ENCODE results near the gene SLC26A1.

SLC26A1 gene

GRCh38 chr4:997375-998071 is 4.3 kb upstream of the SLC26A1 start:
- Histone ChIP-seq H3K4me3 (ENCODE audit: low read depth in 1 of 2, low read length in 2 of 2) (no peak overlapping the region), H3K27ac (ENCODE audit: low read depth, low read length) (no peak overlapping the region), H3K36me3 (ENCODE audit: control insufficient read depth in 1 of 2, insufficient read depth in 2 of 2, low read length in 2 of 2) (no peaks in the 10 kb centered on the region), H3K27me3 (ENCODE audit: control insufficient read depth in 1 of 2, insufficient read depth in 2 of 2, low read length in 2 of 2) (peaks cover 39 to 53% of the 10 kb centered on the region in 2 donors), H3K4me1 (ENCODE audit: control insufficient read depth in 1 of 2, insufficient read depth in 2 of 2, low read length in 2 of 2) (peaks cover 11 to 28% of the 10 kb centered on the region in 2 donors), H3K9me3 (ENCODE audit: control insufficient read depth in 1 of 2, low read length in 2 of 2) (no peaks in the 10 kb centered on the region), H3K9ac (ENCODE audit: low read depth in 1 of 2, low read length in 2 of 2) (no peak overlapping the region)

DNA sequence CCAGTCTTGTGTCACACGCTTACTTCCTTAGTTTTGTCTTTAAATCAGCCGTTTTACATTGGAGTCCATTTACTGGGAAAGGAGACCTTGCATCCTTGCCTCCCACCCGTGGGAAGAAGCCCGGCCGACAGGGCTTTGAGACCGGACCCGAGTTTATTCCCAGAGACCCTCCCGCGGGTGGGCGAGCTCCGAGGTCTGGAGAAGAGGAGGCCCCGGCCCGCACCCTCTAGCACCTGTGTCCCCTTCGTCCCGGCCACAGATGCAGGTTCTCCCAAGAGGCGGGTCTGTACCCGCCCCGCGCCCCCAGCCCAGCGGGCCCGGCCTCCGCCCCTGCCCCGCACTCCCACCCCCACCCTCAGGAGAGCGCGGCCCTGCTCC is 3.8 kb upstream of the SLC26A1 start:
- Histone ChIP-seq H3K27ac (ENCODE audit: low read depth, low read length) (no peak overlapping the region), H3K9ac (ENCODE audit: low read depth in 1 of 2, low read length in 2 of 2) (no peak overlapping the region), H3K9me3 (ENCODE audit: control insufficient read depth in 1 of 2, low read length in 2 of 2) (no peaks in the 10 kb centered on the region), H3K36me3 (ENCODE audit: control insufficient read depth in 1 of 2, insufficient read depth in 2 of 2, low read length in 2 of 2) (peaks cover 0 to under 1% of the 10 kb centered on the region in 2 donors), H3K4me1 (ENCODE audit: control insufficient read depth in 1 of 2, insufficient read depth in 2 of 2, low read length in 2 of 2) (peaks cover 17 to 28% of the 10 kb centered on the region in 2 donors), H3K27me3 (ENCODE audit: control insufficient read depth in 1 of 2, insufficient read depth in 2 of 2, low read length in 2 of 2) (peaks cover 38 to 48% of the 10 kb centered on the region in 2 donors), H3K4me3 (ENCODE audit: low read depth in 1 of 2, low read length in 2 of 2) (no peak overlapping the region)

- H3K36me3 ChIP-seq (ENCODE audit: control insufficient read depth in 1 of 2, insufficient read depth in 2 of 2, low read length in 2 of 2): peaks cover 0 to 6% of the 10 kb centered on the region in 2 donors
- H3K27me3 ChIP-seq (ENCODE audit: control insufficient read depth in 1 of 2, insufficient read depth in 2 of 2, low read length in 2 of 2): peaks cover 32 to 41% of the 10 kb centered on the region in 2 donors
- no peak overlapping the region for H3K9ac ChIP-seq (ENCODE audit: low read depth in 1 of 2, low read length in 2 of 2)
- no peak overlapping the region for H3K27ac ChIP-seq (ENCODE audit: low read depth, low read length)
- no peak overlapping the region for H3K4me3 ChIP-seq (ENCODE audit: low read depth in 1 of 2, low read length in 2 of 2)
- peaks cover 19 to 29% of the 10 kb centered on the region in 2 donors for H3K4me1 ChIP-seq (ENCODE audit: control insufficient read depth in 1 of 2, insufficient read depth in 2 of 2, low read length in 2 of 2)
- no peaks in the 10 kb centered on the region for H3K9me3 ChIP-seq (ENCODE audit: control insufficient read depth in 1 of 2, low read length in 2 of 2)
Measured at GRCh38 chr4:996030-996996, 3.1 kb upstream of the SLC26A1 start.

DNA sequence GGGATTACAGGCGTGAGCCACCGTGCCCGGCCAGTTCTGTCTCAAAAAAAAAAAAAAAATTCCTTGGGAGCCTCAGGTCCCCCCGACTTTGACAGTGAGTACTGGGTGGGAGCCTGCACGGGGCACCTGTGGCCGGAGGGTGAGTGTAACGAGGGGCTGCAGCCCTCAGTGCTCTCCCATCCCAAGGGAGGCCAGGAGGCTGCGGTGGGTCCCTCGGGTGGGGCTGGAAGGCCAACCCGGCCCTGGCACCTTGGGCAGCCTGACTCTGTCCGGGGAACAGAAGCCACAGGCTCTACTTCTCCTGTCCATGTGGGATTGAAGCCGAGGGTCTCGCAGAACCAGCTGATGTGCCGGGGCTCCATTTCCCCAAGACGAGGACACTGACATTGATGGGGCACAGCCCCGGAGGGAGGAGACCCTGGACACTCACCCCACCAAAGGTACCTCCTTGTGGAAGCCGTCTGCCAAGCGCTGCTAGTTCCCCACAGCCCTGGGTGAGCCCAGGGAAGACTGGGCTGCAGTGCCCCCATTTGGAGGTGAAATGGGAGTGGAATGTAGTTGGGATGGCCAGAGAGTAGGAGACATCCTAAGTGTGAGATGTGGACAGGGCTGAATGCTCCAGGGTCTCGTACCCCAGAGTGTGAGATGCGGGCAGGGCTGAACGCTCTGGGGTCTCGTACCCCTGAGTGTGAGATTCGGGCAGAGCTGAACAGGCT is 2.3 kb upstream of the SLC26A1 start:
- H3K9me3 ChIP-seq (ENCODE audit: control insufficient read depth in 1 of 2, low read length in 2 of 2): no peaks in the 10 kb centered on the region
- no peak overlapping the region for H3K27ac ChIP-seq (ENCODE audit: low read depth, low read length)
- H3K4me3 ChIP-seq (ENCODE audit: low read depth in 1 of 2, low read length in 2 of 2): no peak overlapping the region

GRCh38 chr4:992297-993110 is 700 bp downstream of the SLC26A1 start:
- Histone ChIP-seq H3K4me1 (ENCODE audit: control insufficient read depth in 1 of 2, insufficient read depth in 2 of 2, low read length in 2 of 2) (peaks cover 22 to 28% of the 10 kb centered on the region in 2 donors), H3K4me3 (ENCODE audit: low read depth in 1 of 2, low read length in 2 of 2) (peak overlapping the region; percentile 50 to 59), H3K27me3 (ENCODE audit: control insufficient read depth in 1 of 2, insufficient read depth in 2 of 2, low read length in 2 of 2) (peaks cover 1 to 10% of the 10 kb centered on the region in 2 donors), H3K27ac (ENCODE audit: low read depth, low read length) (peak overlapping the region; percentile 95), H3K36me3 (ENCODE audit: control insufficient read depth in 1 of 2, insufficient read depth in 2 of 2, low read length in 2 of 2) (peaks cover 5 to 22% of the 10 kb centered on the region in 2 donors), H3K9me3 (ENCODE audit: control insufficient read depth in 1 of 2, low read length in 2 of 2) (no peaks in the 10 kb centered on the region), H3K9ac (ENCODE audit: low read depth in 1 of 2, low read length in 2 of 2) (peak overlapping the region; percentile 59 to 75)

More for the DNA sequence above, 2.3 kb upstream of the SLC26A1 start:
- peaks cover 19 to 29% of the 10 kb centered on the region in 2 donors for H3K4me1 ChIP-seq (ENCODE audit: control insufficient read depth in 1 of 2, insufficient read depth in 2 of 2, low read length in 2 of 2)
- H3K9ac ChIP-seq (ENCODE audit: low read depth in 1 of 2, low read length in 2 of 2): no peak overlapping the region
- peaks cover 4 to 12% of the 10 kb centered on the region in 2 donors for H3K36me3 ChIP-seq (ENCODE audit: control insufficient read depth in 1 of 2, insufficient read depth in 2 of 2, low read length in 2 of 2)
- H3K27me3 ChIP-seq (ENCODE audit: control insufficient read depth in 1 of 2, insufficient read depth in 2 of 2, low read length in 2 of 2): peaks cover 24 to 34% of the 10 kb centered on the region in 2 donors

- Histone ChIP-seq H3K4me1 (ENCODE audit: control insufficient read depth in 1 of 2, insufficient read depth in 2 of 2, low read length in 2 of 2) (peaks cover 23 to 30% of the 10 kb centered on the region in 2 donors), H3K27me3 (ENCODE audit: control insufficient read depth in 1 of 2, insufficient read depth in 2 of 2, low read length in 2 of 2) (peaks cover 0 to 7% of the 10 kb centered on the region in 2 donors), H3K36me3 (ENCODE audit: control insufficient read depth in 1 of 2, insufficient read depth in 2 of 2, low read length in 2 of 2) (peaks cover 5 to 22% of the 10 kb centered on the region in 2 donors), H3K9me3 (ENCODE audit: control insufficient read depth in 1 of 2, low read length in 2 of 2) (no peaks in the 10 kb centered on the region), H3K27ac (ENCODE audit: low read depth, low read length) (peak overlapping the region; percentile 93), H3K9ac (ENCODE audit: low read depth in 1 of 2, low read length in 2 of 2) (peak overlapping the region; percentile 57 to 75), H3K4me3 (ENCODE audit: low read depth in 1 of 2, low read length in 2 of 2) (peak overlapping the region; percentile 42 to 50)
Measured at GRCh38 chr4:991451-992296, 1.5 kb downstream of the SLC26A1 start.

DNA sequence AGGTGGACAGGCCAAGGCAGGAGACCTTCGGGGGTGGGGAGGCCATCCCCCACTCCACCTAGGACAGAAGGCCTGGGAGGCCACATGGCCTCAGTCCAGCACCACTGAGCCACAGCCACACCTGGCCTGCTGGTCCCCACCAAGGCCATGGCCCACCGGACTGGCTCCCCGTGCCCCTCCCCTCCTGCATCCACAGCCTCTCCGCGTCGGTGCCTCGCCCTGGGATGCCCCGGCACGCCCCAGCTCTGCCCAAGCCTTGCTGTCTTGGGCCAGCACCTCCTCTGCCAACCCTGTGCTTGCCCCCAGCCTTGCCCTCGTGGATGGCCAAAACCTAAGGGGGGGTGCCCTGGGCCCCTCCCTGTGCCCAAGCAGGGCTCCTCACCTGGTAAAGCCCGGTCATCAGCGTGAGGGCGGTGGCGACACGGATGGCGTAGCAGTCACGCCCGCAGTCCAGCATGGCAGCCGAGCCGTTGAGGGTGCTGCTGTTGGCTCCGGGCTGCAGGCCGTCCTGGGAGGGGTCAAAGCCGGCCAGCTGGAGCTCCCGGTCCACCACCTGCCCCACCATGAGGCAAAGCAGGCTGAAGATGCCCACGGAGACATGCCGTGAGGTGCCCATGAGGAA is 2.3 kb downstream of the SLC26A1 start:
- H3K9ac ChIP-seq (ENCODE audit: low read depth in 1 of 2, low read length in 2 of 2): no peak overlapping the region
- no peak overlapping the region for H3K4me3 ChIP-seq (ENCODE audit: low read depth in 1 of 2, low read length in 2 of 2)
- peaks cover 31 to 36% of the 10 kb centered on the region in 2 donors for H3K4me1 ChIP-seq (ENCODE audit: control insufficient read depth in 1 of 2, insufficient read depth in 2 of 2, low read length in 2 of 2)
- H3K27ac ChIP-seq (ENCODE audit: low read depth, low read length): no peak overlapping the region
- no peaks in the 10 kb centered on the region for H3K9me3 ChIP-seq (ENCODE audit: control insufficient read depth in 1 of 2, low read length in 2 of 2)
- H3K36me3 ChIP-seq (ENCODE audit: control insufficient read depth in 1 of 2, insufficient read depth in 2 of 2, low read length in 2 of 2): peaks cover 5 to 22% of the 10 kb centered on the region in 2 donors
- H3K27me3 ChIP-seq (ENCODE audit: control insufficient read depth in 1 of 2, insufficient read depth in 2 of 2, low read length in 2 of 2): no peaks in the 10 kb centered on the region

DNA sequence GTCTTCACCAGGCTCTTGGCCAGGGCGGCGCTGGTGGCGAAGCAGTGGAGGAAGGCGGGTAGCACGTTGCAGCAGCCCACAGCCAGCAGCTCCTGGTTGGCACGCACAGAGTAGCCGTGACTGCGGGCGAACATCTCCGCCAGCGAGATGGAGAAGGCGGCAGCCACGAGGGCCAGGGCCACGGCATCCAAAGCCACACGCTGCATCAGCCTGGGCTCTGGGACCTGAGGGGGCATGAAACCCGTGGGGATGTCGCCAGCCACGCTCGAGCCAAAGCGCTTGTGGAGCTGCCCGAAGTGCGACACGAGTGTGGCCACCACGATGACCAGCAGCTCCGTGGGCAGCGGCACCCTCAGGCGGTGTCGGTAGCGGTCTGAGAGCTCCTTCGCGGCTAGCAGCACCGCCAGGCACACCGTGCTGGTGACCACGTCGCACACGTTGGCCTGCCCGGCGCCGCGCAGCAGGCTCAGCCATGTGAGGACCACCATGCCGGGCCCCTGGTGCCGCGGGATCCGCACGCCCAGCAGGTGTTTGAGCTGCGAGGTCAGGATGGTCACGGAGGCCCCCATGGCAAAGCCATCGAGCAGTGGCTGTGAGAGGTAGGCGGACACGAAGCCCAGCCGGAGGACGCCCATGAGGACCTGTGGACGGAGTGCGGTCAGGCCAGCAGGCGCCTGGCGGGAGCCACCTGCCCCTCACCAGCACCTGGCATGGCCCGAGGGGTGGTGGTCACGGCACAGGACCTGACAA is 3.3 kb downstream of the SLC26A1 start:
- H3K27me3 ChIP-seq (ENCODE audit: control insufficient read depth in 1 of 2, insufficient read depth in 2 of 2, low read length in 2 of 2): no peaks in the 10 kb centered on the region
- H3K9me3 ChIP-seq (ENCODE audit: control insufficient read depth in 1 of 2, low read length in 2 of 2): no peaks in the 10 kb centered on the region
- peaks cover 36 to 43% of the 10 kb centered on the region in 2 donors for H3K4me1 ChIP-seq (ENCODE audit: control insufficient read depth in 1 of 2, insufficient read depth in 2 of 2, low read length in 2 of 2)
- H3K36me3 ChIP-seq (ENCODE audit: control insufficient read depth in 1 of 2, insufficient read depth in 2 of 2, low read length in 2 of 2): peaks cover 5 to 22% of the 10 kb centered on the region in 2 donors
- H3K9ac ChIP-seq (ENCODE audit: low read depth in 1 of 2, low read length in 2 of 2): no peak overlapping the region
- H3K27ac ChIP-seq (ENCODE audit: low read depth, low read length): no peak overlapping the region
- H3K4me3 ChIP-seq (ENCODE audit: low read depth in 1 of 2, low read length in 2 of 2): no peak overlapping the region

All from duodenal mucosa (tissue), 2 donors.